Measurements from ENCODE around the gene IMMP2L.

The IMMP2L gene

DNA sequence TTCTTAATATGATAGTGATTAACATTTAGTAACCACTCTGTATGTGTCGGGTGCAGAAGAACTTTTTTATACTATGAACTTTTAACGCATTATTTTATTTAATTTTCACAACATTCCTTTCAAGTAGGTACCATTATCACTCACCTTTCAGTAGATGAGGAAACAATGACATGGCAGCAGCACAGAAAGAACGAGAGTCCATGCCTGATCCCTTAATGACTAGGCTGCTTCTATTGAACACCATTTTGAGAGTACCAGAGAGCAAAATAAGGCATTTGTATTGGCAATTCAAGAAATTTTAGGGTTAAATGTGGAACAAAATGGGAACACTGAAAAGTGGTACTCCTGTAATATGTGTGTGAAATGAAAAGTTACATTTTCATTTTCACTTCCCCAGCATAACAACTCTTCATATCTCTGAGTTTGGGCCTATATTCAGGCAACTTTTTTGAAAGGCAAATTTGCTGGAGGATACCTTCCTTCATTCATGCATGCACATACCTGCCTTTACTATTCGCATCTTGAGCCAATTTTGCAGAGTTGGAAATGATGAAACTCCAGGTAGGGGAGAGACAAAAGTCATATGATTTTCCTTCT lies 458.5 kb downstream of the IMMP2L start:
- no peak for DNase-seq

GRCh38 chr7:111103136-111103535 lies 459.2 kb downstream of the IMMP2L start:
- no peak for DNase-seq

- DNase-seq, result no peak
Observed at GRCh38 chr7:111101856-111102646, 460.2 kb downstream of the IMMP2L start.

DNA sequence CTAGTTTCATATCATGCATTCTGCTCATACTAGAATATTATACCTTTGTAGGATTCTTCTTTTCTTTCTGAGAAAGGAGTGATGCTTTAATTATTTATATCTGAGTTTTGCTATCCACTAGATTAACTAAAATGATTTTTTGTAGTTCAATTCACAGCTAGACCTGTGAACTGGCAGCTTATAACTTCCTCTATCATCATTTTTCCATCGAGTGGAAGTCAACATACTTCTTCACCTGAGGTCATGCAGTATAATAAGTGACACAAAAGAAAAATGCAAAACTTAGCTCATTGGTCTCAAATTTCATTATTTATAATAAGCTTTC lies 463.4 kb downstream of the IMMP2L start:
- DNase-seq, result no peak

GRCh38 chr7:111098011-111098925 lies 464.0 kb downstream of the IMMP2L start:
- DNase-seq, result peak in 14 of 51 donors; percentile 1 to 44 (median 20)

- peak in 1 of 51 donors; percentile 12 for DNase-seq
Observed at GRCh38 chr7:111096997-111097396, 465.3 kb downstream of the IMMP2L start.

DNA sequence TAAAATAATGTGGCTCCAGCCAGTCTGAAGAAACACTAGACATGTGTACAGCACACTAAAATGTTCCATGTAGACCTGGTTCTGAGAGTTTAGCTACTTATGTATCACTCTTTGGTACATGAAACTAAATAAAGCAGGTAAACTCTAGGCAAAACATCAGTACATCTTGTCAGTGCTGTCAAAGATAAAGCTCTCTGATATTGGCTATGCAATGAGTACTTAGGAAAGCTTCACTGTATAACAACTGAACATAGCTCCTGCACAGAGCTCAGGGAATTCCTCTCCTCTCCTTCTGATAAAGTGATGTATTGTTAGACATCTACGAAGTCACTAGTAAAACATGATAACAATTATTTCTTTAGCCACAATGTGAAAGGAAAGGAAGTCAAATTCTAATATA lies 467.9 kb downstream of the IMMP2L start:
- peak in 1 of 51 donors; percentile 52 for DNase-seq

GRCh38 chr7:111093496-111093895 lies 468.8 kb downstream of the IMMP2L start:
- peak in 1 of 51 donors; percentile 73 for DNase-seq

- peak in 1 of 51 donors; percentile 76 for DNase-seq
Observed at GRCh38 chr7:111092406-111093236, 469.7 kb downstream of the IMMP2L start.

GRCh38 chr7:111091593-111092358 lies 470.5 kb downstream of the IMMP2L start:
- DNase-seq, result peak in 5 of 51 donors; percentile 1 to 64 (median 14)

DNA sequence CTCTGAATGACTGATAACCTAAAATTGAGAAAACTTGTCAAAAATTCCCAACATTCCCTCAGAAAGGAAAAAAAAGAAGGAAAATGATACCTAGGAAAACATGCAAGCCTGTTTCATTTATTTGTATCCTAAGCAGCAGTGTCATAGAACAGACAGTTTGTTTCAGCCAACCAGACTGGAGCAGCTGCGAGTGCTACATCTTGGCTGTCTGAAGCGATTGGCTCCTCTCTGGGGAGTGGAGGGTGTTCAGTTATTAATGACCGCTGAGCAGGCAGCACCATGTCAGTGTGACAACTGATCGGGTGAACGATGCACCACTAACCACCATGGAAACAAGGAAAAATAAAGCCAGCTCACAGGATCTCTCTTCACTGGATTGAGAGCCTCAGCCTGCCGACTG lies 471.4 kb downstream of the IMMP2L start, which contains the start of gene LRRN3:
Gene LRRN3 (plus strand): TSS at position 282 of the 400 bp plus-strand sequence. CDS start 31,646 bp downstream, outside the sequence.
- DNase-seq, result peak in 45 of 51 donors; percentile 2 to 85 (median 56)

- DNase-seq, result peak in 1 of 51 donors; percentile 7
Observed at GRCh38 chr7:111089822-111090426, 472.4 kb downstream of the IMMP2L start.

GRCh38 chr7:111088328-111088727 lies 474.0 kb downstream of the IMMP2L start:
- DNase-seq, result no peak

GRCh38 chr7:111086532-111086931 lies 475.8 kb downstream of the IMMP2L start:
- no peak for DNase-seq

- DNase-seq, result no peak
Observed at GRCh38 chr7:111085356-111085755, 476.9 kb downstream of the IMMP2L start.

DNA sequence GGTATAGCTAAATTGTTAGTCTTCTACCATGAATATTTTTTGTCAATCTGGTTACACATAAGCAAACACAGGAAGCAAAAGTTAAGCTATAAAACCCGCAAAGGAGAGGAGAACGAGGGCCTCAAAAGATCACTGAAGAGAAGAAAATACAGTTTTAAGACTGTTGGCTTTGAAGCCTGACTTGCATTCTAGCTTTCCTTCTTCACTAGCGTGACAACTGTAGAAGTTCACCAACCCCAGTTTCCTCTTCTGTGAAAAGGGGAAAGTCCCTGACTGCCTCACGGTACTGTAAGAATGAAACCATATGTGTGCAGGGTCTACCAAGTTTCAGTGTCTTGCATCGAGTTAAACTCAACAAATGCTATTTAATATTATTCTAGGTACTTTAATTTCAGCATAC lies 478.9 kb downstream of the IMMP2L start:
- no peak for DNase-seq

GRCh38 chr7:111082351-111082750 lies 479.9 kb downstream of the IMMP2L start:
- peak in 10 of 51 donors; percentile 3 to 24 (median 8) for DNase-seq

DNA sequence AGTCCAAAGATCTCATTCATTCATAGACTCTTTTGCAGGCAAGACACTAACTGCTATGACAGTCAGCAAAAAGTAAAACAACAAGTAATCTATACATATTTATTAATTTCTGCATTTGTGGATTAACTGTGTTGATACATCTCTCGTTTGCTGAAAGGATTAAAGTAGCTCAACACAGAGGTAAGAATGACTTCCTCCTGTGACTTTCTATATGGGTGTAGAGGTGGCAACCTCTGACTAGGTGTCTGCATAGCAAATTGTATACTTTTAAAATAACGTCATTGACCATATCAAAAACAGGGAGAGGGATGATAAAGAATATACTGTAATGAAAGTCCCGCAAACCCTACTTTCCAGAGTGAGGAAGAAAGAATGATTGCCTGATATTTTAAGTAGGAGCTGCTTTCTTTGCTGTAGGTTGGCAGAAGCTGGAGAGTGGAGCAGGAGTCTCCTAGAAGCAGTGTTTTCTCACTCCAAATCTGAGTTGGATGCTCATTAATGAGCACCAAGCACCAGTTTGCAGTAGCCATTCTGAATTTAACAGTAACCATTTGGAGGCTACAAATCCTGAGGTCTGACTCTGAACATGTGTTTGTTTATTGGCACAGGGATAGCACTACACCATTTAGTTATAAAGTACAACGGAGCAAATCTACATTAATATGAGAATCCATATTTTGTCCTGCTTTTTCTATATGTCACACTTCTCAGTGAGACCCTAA lies 480.6 kb downstream of the IMMP2L start:
- no peak for DNase-seq
